CD8-positive, alpha-beta memory T cell (primary cell): ENCODE data around the gene TRERF1. TPM values are rescaled to one million over a fixed set of nuclear protein-coding genes. Genes with fewer than 3 reads are reported as not detected.

Source experiments
- CTCF ChIA-PET: fragments of 350-600 bp; sonication (Branson Sonifier 250); formaldehyde crosslinking; loops from one replicate; lab custom pipeline; 2021; ENCODE audit warnings: antibody characterized with exemption; lab: Charles Lee
- POLR2A ChIA-PET: fragments of 350-600 bp; sonication (Branson Sonifier 250); formaldehyde crosslinking; loops from one replicate; lab custom pipeline; 2021; ENCODE audit warnings: antibody characterized with exemption; lab: Charles Lee
- DNase-seq, 5 donors: peaks; one replicate each; pipeline versions ENCODE4 v3.0.0 to v3.0.0-alpha.2; 2020 to 2022; ENCODE audit warnings: mixed read lengths in 1 of 5
- H3K27ac ChIP-seq: one replicate; pipeline ENCODE4 v1.7.0; 2013; ENCODE audit warnings: low read depth, mild to moderate bottlenecking, low read length, moderate library complexity
- H3K27me3 ChIP-seq: 2 replicates; pipeline ENCODE4 v1.7.0; 2013; ENCODE audit warnings: low read length, mild to moderate bottlenecking; ENCODE audit not compliant: insufficient read depth, poor library complexity, severe bottlenecking
- H3K36me3 ChIP-seq: 2 replicates; pipeline ENCODE4 v1.7.0; 2013; ENCODE audit warnings: mild to moderate bottlenecking, low read length, moderate library complexity; ENCODE audit not compliant: insufficient read depth
- H3K4me1 ChIP-seq: 2 replicates; pipeline ENCODE4 v1.7.0; 2013; ENCODE audit warnings: mild to moderate bottlenecking, low read length, moderate library complexity; ENCODE audit not compliant: insufficient read depth
- H3K4me3 ChIP-seq: 2 replicates; pipeline ENCODE4 v1.7.0; 2013; ENCODE audit warnings: mild to moderate bottlenecking, low read length
- H3K9me3 ChIP-seq: 2 replicates; pipeline ENCODE4 v1.7.0; 2013; ENCODE audit warnings: mild to moderate bottlenecking, low read length
- H3K27ac Mint-ChIP-seq, 8 donors: one replicate each; pipeline ENCODE4 v1.8.0; 2020 to 2021; ENCODE audit warnings: mixed read lengths in 8 of 8, mild to moderate bottlenecking in 6 of 8, inconsistent platforms in 3 of 8, moderate library complexity in 3 of 8
- H3K27me3 Mint-ChIP-seq, 2 donors: one replicate each; pipeline ENCODE4 v1.8.0; 2020 to 2021; ENCODE audit warnings: mixed read lengths in 2 of 2, mild to moderate bottlenecking in 1 of 2, moderate library complexity in 1 of 2
- H3K36me3 Mint-ChIP-seq, 3 donors: one replicate each; pipeline ENCODE4 v1.8.0; 2020 to 2021; ENCODE audit warnings: mixed read lengths in 3 of 3, inconsistent platforms in 1 of 3, mild to moderate bottlenecking in 1 of 3
- H3K4me1 Mint-ChIP-seq, 3 donors: one replicate each; pipeline ENCODE4 v1.8.0; 2020 to 2021; ENCODE audit warnings: mixed read lengths in 3 of 3, inconsistent platforms in 1 of 3, mild to moderate bottlenecking in 1 of 3
- H3K4me3 Mint-ChIP-seq, 7 donors: one replicate each; pipeline ENCODE4 v1.8.0; 2020 to 2021; ENCODE audit warnings: mixed read lengths in 7 of 7, mild to moderate bottlenecking in 6 of 7, moderate library complexity in 4 of 7, inconsistent platforms in 2 of 7
- H3K9me3 Mint-ChIP-seq, 5 donors: one replicate each; pipeline ENCODE4 v1.8.0; 2020 to 2022; ENCODE audit warnings: mixed read lengths in 5 of 5, mild to moderate bottlenecking in 3 of 5, moderate library complexity in 2 of 5, inconsistent platforms in 1 of 5
- polyA plus RNA-seq: library from polyadenylated mRNA; unstranded; fragments of 300-500 nt; fragmentation: Illumina TruSeq; gene quantifications from one replicate; pipeline ENCODE4 v1.2.3, GENCODE V29; 2021
- total RNA-seq, 2 experiments: library from RNA; stranded (reverse); gene quantifications; one replicate each; pipeline ENCODE4 v1.2.3, GENCODE V29; 2021

Gene TRERF1
- total and polyA plus RNA-seq, 3 experiments from 2014 or later: 10.2 to 10.6 (median 10.3) TPM

DNA sequence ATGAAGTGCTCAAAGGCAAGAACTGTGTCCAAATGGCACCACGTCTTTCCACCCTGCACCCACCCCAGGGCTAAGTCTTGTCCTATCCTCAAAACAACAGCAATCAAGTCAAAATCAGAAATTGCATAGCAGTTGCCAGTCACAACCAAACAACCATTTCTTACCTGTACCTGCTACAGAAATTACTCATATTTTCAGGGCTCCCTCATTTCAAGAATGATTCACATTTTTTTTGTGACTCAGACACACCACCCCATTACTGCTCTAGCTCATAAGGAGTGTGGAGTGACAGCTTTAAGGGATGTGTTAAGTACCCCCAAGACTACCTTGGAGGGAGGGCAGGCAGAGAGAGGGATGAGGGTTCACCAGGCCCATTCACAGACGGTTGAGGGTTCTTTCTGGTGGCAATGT is 111.7 kb downstream of the TRERF1 start:
- ChIA-PET CTCF (no interaction called here), POLR2A (no interaction called here)
- peak overlapping the region in 1 of 7 donors; percentile 13 for H3K4me3 Mint-ChIP-seq
- H3K27me3 Mint-ChIP-seq: peaks cover 0 to 2% of the 10 kb centered on the region in 2 donors
- no peaks in the 10 kb centered on the region for H3K9me3 Mint-ChIP-seq
- no peaks in the 10 kb centered on the region for H3K36me3 ChIP-seq
- no peaks in the 10 kb centered on the region for H3K4me1 ChIP-seq
- no peak for DNase-seq
- H3K27me3 ChIP-seq: no peaks in the 10 kb centered on the region
- no peak overlapping the region for H3K4me3 ChIP-seq
- peaks cover 0 to 33% (median 8%) of the 10 kb centered on the region in 3 donors for H3K36me3 Mint-ChIP-seq
- H3K27ac Mint-ChIP-seq: peak overlapping the region in 4 of 8 donors; percentile 32 to 69 (median 50)
- no peak overlapping the region for H3K27ac ChIP-seq
- H3K9me3 ChIP-seq: no peaks in the 10 kb centered on the region
- peaks cover 58 to 94% (median 89%) of the 10 kb centered on the region in 3 donors for H3K4me1 Mint-ChIP-seq

DNA sequence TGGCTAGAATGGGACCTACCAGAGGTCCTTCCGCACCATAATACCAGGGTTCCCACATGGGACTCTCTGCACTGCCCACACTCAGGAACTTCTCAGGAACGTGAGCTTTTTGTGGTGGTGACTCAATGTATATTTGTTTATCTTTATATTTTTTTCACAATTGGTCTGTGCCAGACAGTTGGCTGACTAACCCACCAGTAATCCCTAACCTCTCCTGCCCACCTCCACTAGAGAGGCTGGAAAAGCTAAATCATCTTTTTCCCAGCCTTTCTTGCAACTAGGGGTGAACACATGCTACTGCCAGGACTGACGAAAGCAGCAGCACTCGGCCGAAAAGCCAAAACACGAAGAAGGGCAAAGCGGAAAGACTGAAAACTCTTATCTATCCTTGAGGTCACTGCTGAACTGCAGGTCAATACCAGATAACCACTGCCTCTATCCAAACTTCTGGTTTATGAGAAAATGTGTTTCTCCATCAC is 112.9 kb downstream of the TRERF1 start:
- Histone ChIP-seq H3K4me3 (no peak overlapping the region), H3K36me3 (no peaks in the 10 kb centered on the region), H3K9me3 (no peaks in the 10 kb centered on the region), H3K27me3 (no peaks in the 10 kb centered on the region), H3K27ac (no peak overlapping the region), H3K4me1 (no peaks in the 10 kb centered on the region)
- ChIA-PET CTCF (no interaction called here), POLR2A (no interaction called here)
- H3K36me3 Mint-ChIP-seq: peaks cover 0 to 24% (median 4%) of the 10 kb centered on the region in 3 donors
- no peak overlapping the region for H3K4me3 Mint-ChIP-seq
- H3K9me3 Mint-ChIP-seq: no peaks in the 10 kb centered on the region
- DNase-seq: no peak
- H3K27ac Mint-ChIP-seq: peak overlapping the region in 2 of 8 donors; percentile 33 to 61
- H3K4me1 Mint-ChIP-seq: peaks cover 55 to 93% (median 93%) of the 10 kb centered on the region in 3 donors
- H3K27me3 Mint-ChIP-seq: peaks cover 0 to 2% of the 10 kb centered on the region in 2 donors

DNA sequence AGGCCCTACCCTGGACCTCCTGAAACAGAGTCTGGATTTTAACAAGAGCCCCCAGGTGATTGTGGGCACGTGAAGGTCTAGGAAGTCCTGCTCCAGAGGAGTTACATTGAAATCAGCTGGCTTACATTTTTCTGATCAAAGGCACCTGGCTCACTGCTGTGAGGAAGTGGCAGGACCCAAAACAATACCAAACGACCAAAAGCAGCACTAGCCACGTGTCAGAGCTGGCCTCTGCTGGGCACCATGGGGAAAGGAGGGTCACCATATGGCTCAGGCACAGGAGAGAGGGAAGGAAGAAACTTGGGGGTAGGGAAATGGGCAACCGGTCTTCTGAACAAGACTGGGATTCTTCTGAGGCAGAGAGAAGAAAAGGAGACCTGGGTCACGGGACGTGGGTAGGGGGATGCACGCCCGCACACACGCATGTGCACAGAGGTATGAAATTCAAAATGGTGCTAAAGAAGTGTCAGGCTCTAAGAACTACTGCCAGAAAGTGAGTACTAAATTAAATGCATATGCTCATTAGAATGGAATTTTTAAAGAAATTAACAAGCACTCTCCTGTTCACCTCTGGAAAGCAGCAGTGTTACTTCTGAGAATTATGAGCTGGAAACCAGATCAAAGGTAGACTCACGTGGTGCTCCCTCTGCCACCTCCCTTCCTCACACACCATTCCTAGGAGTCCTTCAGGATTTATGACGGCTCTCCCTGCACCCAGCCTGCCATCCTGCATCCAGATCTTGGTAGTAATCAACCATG is 113.6 kb downstream of the TRERF1 start:
- Mint-ChIP-seq H3K27ac (peak overlapping the region in 6 of 8 donors; percentile 33 to 92 (median 68)), H3K27me3 (peaks cover 0 to 2% of the 10 kb centered on the region in 2 donors), H3K9me3 (no peaks in the 10 kb centered on the region), H3K4me1 (peaks cover 52 to 90% (median 89%) of the 10 kb centered on the region in 3 donors), H3K4me3 (no peak overlapping the region), H3K36me3 (peaks cover 0 to 23% (median 4%) of the 10 kb centered on the region in 3 donors)
- no peaks in the 10 kb centered on the region for H3K36me3 ChIP-seq
- no peaks in the 10 kb centered on the region for H3K9me3 ChIP-seq
- no peak overlapping the region for H3K27ac ChIP-seq
- H3K4me3 ChIP-seq: no peak overlapping the region
- no peaks in the 10 kb centered on the region for H3K27me3 ChIP-seq
- ChIA-PET CTCF (interaction anchor here (1.1 kb wide), 1 partner anchor 95 kb away, joined by 4 read pairs; no protein-coding TSS in a partner anchor), POLR2A (no interaction called here)
- no peaks in the 10 kb centered on the region for H3K4me1 ChIP-seq
- no peak for DNase-seq

DNA sequence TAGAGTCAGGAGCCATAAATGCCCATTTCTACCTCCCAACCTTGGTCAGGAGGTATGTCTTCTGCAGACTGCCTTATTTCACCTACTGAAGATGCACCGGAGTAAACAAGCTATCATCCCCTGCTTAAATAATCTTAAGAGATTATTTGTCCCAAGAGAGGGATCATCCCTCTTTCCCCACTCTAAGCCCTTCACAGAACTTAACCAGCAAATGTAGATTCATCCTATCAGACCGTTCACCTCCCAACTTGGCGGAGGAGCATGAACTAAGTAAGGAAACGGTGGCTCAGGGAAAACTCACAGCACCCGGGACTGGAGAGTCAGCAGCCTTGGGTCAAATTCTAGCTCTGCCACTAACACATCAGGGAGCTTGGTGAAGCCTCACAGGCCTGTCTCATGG is 115.3 kb downstream of the TRERF1 start:
- CTCF ChIA-PET: interaction anchor here (0.9 to 1.5 kb wide), 5 partner anchors 10 to 81 kb away, joined by 3 to 4 read pairs (median 3); no protein-coding TSS in a partner anchor
- H3K36me3 ChIP-seq: no peaks in the 10 kb centered on the region
- Mint-ChIP-seq H3K9me3 (no peaks in the 10 kb centered on the region), H3K27me3 (peaks cover 0 to 2% of the 10 kb centered on the region in 2 donors), H3K36me3 (peaks cover 0 to 23% (median 4%) of the 10 kb centered on the region in 3 donors), H3K27ac (peak overlapping the region in 4 of 8 donors; percentile 21 to 53 (median 36)), H3K4me3 (no peak overlapping the region), H3K4me1 (peaks cover 52 to 87% (median 80%) of the 10 kb centered on the region in 3 donors)
- no peaks in the 10 kb centered on the region for H3K4me1 ChIP-seq
- DNase-seq: no peak
- POLR2A ChIA-PET: no interaction called here
- no peaks in the 10 kb centered on the region for H3K9me3 ChIP-seq
- H3K27ac ChIP-seq: no peak overlapping the region
- H3K4me3 ChIP-seq: no peak overlapping the region
- H3K27me3 ChIP-seq: no peaks in the 10 kb centered on the region

DNA sequence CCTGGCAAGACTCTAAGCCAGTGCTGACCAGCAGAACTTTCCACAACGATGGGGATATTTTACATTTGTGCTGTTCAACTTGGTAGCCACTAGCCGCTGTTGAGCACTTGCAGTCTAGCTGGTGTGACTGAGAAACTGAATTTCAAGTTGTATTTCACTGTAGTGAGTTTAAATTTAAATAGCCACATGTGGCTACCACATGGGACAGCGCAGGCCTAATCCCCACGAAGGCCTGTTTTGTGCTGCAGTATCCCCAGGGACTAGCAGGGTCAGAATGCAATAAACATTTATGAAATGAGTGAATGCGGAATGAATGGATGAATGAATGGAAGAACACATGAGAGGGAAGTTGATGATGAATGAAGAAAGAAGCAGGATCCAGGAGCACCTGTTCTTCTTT is 115.8 kb downstream of the TRERF1 start:
- Histone ChIP-seq H3K4me1 (no peaks in the 10 kb centered on the region), H3K9me3 (no peaks in the 10 kb centered on the region), H3K36me3 (no peaks in the 10 kb centered on the region), H3K4me3 (no peak overlapping the region), H3K27me3 (no peaks in the 10 kb centered on the region), H3K27ac (no peak overlapping the region)
- H3K4me3 Mint-ChIP-seq: no peak overlapping the region
- no peak for DNase-seq
- peak overlapping the region in 4 of 8 donors; percentile 7 to 53 (median 30) for H3K27ac Mint-ChIP-seq
- peaks cover 51 to 86% (median 79%) of the 10 kb centered on the region in 3 donors for H3K4me1 Mint-ChIP-seq
- POLR2A ChIA-PET: no interaction called here
- H3K27me3 Mint-ChIP-seq: peaks cover 0 to 2% of the 10 kb centered on the region in 2 donors
- no peaks in the 10 kb centered on the region for H3K9me3 Mint-ChIP-seq
- H3K36me3 Mint-ChIP-seq: peaks cover 0 to 24% (median 4%) of the 10 kb centered on the region in 3 donors
- CTCF ChIA-PET: interaction anchor here (1.1 to 1.5 kb wide), 2 partner anchors 27 to 76 kb away, joined by 3 read pairs; no protein-coding TSS in a partner anchor

DNA sequence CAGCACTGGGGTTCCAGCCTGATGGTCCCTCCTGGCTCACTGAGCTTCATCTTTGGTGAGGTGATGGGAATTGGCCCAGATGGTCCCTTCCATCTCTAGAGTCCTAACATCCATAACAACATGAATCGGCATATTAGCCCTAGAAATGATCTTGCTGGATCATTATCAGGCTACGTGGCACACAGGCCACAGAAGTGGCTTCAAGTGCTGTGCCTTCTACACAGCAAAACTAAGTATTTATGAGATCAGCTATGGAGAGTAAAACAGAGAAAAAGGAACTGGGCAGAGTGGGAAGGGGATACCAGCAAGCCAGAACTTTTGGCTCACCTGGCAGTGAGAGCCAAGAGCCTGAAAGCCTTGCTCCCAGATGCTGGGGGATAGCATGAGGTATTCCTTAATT is 116.9 kb downstream of the TRERF1 start:
- no peaks in the 10 kb centered on the region for H3K9me3 ChIP-seq
- no peaks in the 10 kb centered on the region for H3K4me1 ChIP-seq
- Mint-ChIP-seq H3K9me3 (no peaks in the 10 kb centered on the region), H3K27ac (peak overlapping the region in 3 of 8 donors; percentile 15 to 47 (median 26)), H3K27me3 (peaks cover 0 to 2% of the 10 kb centered on the region in 2 donors), H3K4me1 (peaks cover 49 to 82% (median 76%) of the 10 kb centered on the region in 3 donors), H3K36me3 (peaks cover 0 to 24% (median 4%) of the 10 kb centered on the region in 3 donors), H3K4me3 (no peak overlapping the region)
- H3K36me3 ChIP-seq: no peaks in the 10 kb centered on the region
- H3K27ac ChIP-seq: no peak overlapping the region
- DNase-seq: no peak
- no peak overlapping the region for H3K4me3 ChIP-seq
- CTCF ChIA-PET: interaction anchor here (1.5 to 2.9 kb wide), 2 partner anchors 75 to 213 kb away, joined by 3 to 9 read pairs; no protein-coding TSS in a partner anchor
- no peaks in the 10 kb centered on the region for H3K27me3 ChIP-seq
- POLR2A ChIA-PET: no interaction called here

DNA sequence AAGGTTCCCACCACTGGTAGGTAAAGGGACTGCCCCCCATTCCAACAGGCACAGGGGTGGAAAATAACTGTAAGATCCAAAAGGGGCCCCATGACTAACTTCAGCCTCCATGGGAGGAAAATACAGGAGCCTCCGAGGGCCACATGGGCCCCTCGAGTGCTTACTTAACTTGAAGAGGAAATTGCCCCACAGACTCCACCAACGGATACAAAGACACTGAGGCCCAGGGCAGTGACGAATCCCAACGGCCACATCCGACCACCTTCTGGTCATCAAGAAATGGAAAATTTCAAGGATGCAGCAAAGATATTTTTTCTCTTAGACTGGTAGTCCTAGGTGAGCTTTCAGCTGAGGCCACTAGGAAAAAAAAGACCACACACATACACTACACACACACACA is 118.1 kb downstream of the TRERF1 start:
- H3K9me3 Mint-ChIP-seq: no peaks in the 10 kb centered on the region
- H3K9me3 ChIP-seq: no peaks in the 10 kb centered on the region
- no peaks in the 10 kb centered on the region for H3K36me3 ChIP-seq
- no peaks in the 10 kb centered on the region for H3K4me1 ChIP-seq
- ChIA-PET POLR2A (no interaction called here), CTCF (interaction anchor here (2.9 kb wide), 1 partner anchor 214 kb away, joined by 9 read pairs; no protein-coding TSS in a partner anchor)
- H3K27ac ChIP-seq: no peak overlapping the region
- H3K27me3 ChIP-seq: no peaks in the 10 kb centered on the region
- H3K4me1 Mint-ChIP-seq: peaks cover 45 to 77% (median 72%) of the 10 kb centered on the region in 3 donors
- no peak overlapping the region for H3K4me3 Mint-ChIP-seq
- H3K4me3 ChIP-seq: no peak overlapping the region
- DNase-seq: no peak
- H3K27me3 Mint-ChIP-seq: peaks cover 0 to 1% of the 10 kb centered on the region in 2 donors
- H3K27ac Mint-ChIP-seq: peak overlapping the region in 1 of 8 donors; percentile 70
- peaks cover 0 to 27% (median 5%) of the 10 kb centered on the region in 3 donors for H3K36me3 Mint-ChIP-seq

DNA sequence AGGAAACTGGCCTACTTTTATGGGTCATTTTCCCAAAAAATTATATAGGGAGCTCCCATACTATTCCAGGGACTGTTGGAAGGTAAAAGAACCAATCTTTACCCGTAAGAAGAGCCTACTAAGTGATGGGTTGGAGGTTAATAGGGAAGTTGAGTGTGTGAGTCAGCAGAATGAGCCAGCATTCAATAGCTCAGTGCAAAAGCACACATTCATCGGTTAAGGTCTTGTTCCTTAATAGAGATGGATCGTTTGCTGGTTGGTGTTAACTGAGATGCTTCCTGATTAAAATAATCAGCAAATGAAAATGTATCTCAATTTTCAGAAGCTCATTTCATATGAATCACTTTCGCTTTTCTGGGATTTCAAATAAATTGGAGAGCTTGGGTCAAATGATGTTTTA is 118.8 kb downstream of the TRERF1 start:
- Histone ChIP-seq H3K27ac (no peak overlapping the region), H3K36me3 (no peaks in the 10 kb centered on the region), H3K9me3 (no peaks in the 10 kb centered on the region), H3K4me3 (no peak overlapping the region), H3K27me3 (no peaks in the 10 kb centered on the region), H3K4me1 (no peaks in the 10 kb centered on the region)
- Mint-ChIP-seq H3K27ac (peak overlapping the region in 1 of 8 donors; percentile 40), H3K4me3 (no peak overlapping the region), H3K4me1 (peaks cover 44 to 77% (median 71%) of the 10 kb centered on the region in 3 donors), H3K36me3 (peaks cover 0 to 30% (median 8%) of the 10 kb centered on the region in 3 donors), H3K27me3 (no peaks in the 10 kb centered on the region), H3K9me3 (no peaks in the 10 kb centered on the region)
- ChIA-PET POLR2A (no interaction called here), CTCF (interaction anchor here (0.8 to 2.9 kb wide), 2 partner anchors 18 to 215 kb away, joined by 3 to 9 read pairs; no protein-coding TSS in a partner anchor)
- DNase-seq: no peak
